GM12878 (cell line): Measurements from ENCODE around the gene NCAPD3. TPM values are rescaled to one million over a fixed set of nuclear protein-coding genes. Genes with fewer than 3 reads are reported as not detected.

ENCODE experiments used
- BACH1 ChIP-seq: fragments of 450-650 bp; IDR thresholded peaks from 2 replicates; pipeline ENCODE4 v1.6.1; 2017; ENCODE audit warnings: mild to moderate bottlenecking, borderline replicate concordance
- BMI1 ChIP-seq: fragments of 450-650 bp; IDR thresholded peaks from 2 replicates; pipeline ENCODE4 v1.6.1; 2016; ENCODE audit warnings: mild to moderate bottlenecking, moderate library complexity, borderline replicate concordance
- CHD1 ChIP-seq: IDR thresholded peaks from 2 replicates; pipeline ENCODE4 v1.6.1; 2012; ENCODE audit warnings: low read depth, low read length, improper control_type of control experiment
- JUNB ChIP-seq: IDR thresholded peaks from 2 replicates; pipeline ENCODE4 v1.6.1; 2016; ENCODE audit warnings: antibody characterized with exemption, mild to moderate bottlenecking
- LARP7 ChIP-seq: fragments of 450-650 bp; IDR thresholded peaks from 2 replicates; pipeline ENCODE4 v1.6.1; 2017; ENCODE audit warnings: mild to moderate bottlenecking
- MEF2A ChIP-seq: IDR thresholded peaks from 2 replicates; pipeline ENCODE4 v1.6.1; 2011; ENCODE audit warnings: low read depth, mild to moderate bottlenecking, low read length, moderate library complexity; ENCODE audit not compliant: insufficient read depth
- MTA2 ChIP-seq: fragments of 450-650 bp; IDR thresholded peaks from 2 replicates; pipeline ENCODE4 v1.6.1; 2016; ENCODE audit warnings: low read depth, mild to moderate bottlenecking, moderate library complexity
- NFYA ChIP-seq: IDR thresholded peaks from 2 replicates; pipeline ENCODE4 v1.6.1; 2011; ENCODE audit warnings: low read depth, mild to moderate bottlenecking, low read length, improper control_type of control experiment, borderline replicate concordance
- PAX5 ChIP-seq: IDR thresholded peaks from 2 replicates; pipeline ENCODE4 v1.6.1; 2011; ENCODE audit warnings: low read depth, low read length, borderline replicate concordance
- POLR2A ChIP-seq: IDR thresholded peaks from 2 replicates; pipeline ENCODE4 v1.6.1; 2011; ENCODE audit warnings: low read depth, mild to moderate bottlenecking, low read length
- POLR2AphosphoS5 ChIP-seq: IDR thresholded peaks from 2 replicates; pipeline ENCODE4 v1.6.1; 2011; ENCODE audit warnings: mild to moderate bottlenecking, low read length, inconsistent platforms
- SIX5 ChIP-seq: IDR thresholded peaks from 2 replicates; pipeline ENCODE4 v1.6.1; 2011; ENCODE audit warnings: mild to moderate bottlenecking, low read depth, low read length, moderate library complexity; ENCODE audit not compliant: severe bottlenecking
- SP1 ChIP-seq: IDR thresholded peaks from one replicate; pipeline ENCODE4 v1.6.1; 2011; ENCODE audit warnings: low read depth, low read length
- SREBF1 ChIP-seq: IDR thresholded peaks from 2 replicates; pipeline ENCODE4 v1.6.1; 2012; ENCODE audit warnings: mild to moderate bottlenecking, low read length
- SREBF2 ChIP-seq: IDR thresholded peaks from 2 replicates; pipeline ENCODE4 v1.6.1; 2012; ENCODE audit warnings: mild to moderate bottlenecking, low read length
- YY1 ChIP-seq: IDR thresholded peaks from 2 replicates; pipeline ENCODE4 v1.6.1; 2011; ENCODE audit warnings: low read depth, mild to moderate bottlenecking, low read length
- ZNF217 ChIP-seq: fragments of 450-650 bp; IDR thresholded peaks from 2 replicates; pipeline ENCODE4 v1.6.1; 2017; ENCODE audit warnings: antibody characterized with exemption, mild to moderate bottlenecking
- ZNF274 ChIP-seq: IDR thresholded peaks from one replicate; pipeline ENCODE4 v1.8.0; 2011; ENCODE audit not compliant: insufficient read length, insufficient read depth
- polyA plus RNA-seq, 11 experiments: library from polyadenylated mRNA; depleted of rRNA in 4 of 11; unstranded in 6 of 11; stranded (reverse) in 5 of 11; fragments of >200 nt; fragmentation: Nextera tagmentation in 4 of 11; fragmentation: Illumina TruSeq in 1 of 11; extraction: Ambion mirVana in 4 of 11; extraction: Trizol in 1 of 11; gene quantifications; 1 replicate in 1 of 11; 2 replicates in 10 of 11; pipeline versions ENCODE4 v1.2.1 to v1.2.3, GENCODE V29; 2011 to 2016; ENCODE audit warnings: inconsistent platforms in 2 of 11, missing spikeins in 2 of 11, low read depth in 1 of 11
- total RNA-seq, 4 experiments: library from RNA; depleted of rRNA in 3 of 4; stranded (reverse); fragments of >200 nt in 3 of 4; fragmentation: Illumina TruSeq in 1 of 4; extraction: Trizol in 1 of 4; gene quantifications; 2 replicates each; pipeline versions ENCODE4 v1.2.1 to v1.2.3, GENCODE V29; 2013 to 2021
- TF ChIP-seq, protein P1 (sequence below), 3 experiments: IDR thresholded peaks in 2 of 3; conservative IDR thresholded peaks in 1 of 3; 2 replicates each; pipeline ENCODE4 v1.5.1; 2011; ENCODE audit warnings: low read depth in 3 of 3, low read length in 3 of 3, mild to moderate bottlenecking in 3 of 3, control low read depth in 2 of 3, moderate library complexity in 2 of 3, inconsistent platforms in 1 of 3, mixed read lengths in 1 of 3; ENCODE audit not compliant: control insufficient read depth in 2 of 3, insufficient read depth in 1 of 3; ENCODE audit errors: extremely low read depth in 1 of 3
- TF ChIP-seq, protein P2 (sequence below): fragments of 450-650 bp; IDR thresholded peaks from 2 replicates; pipeline ENCODE4 v1.6.1; 2017; ENCODE audit warnings: mild to moderate bottlenecking
- TF ChIP-seq, protein P3 (sequence below): fragments of 150-350 bp; IDR thresholded peaks from 2 replicates; pipeline ENCODE4 v1.6.1; 2014; ENCODE audit warnings: mild to moderate bottlenecking, low read depth, low read length
- TF ChIP-seq, protein P4 (sequence below): IDR thresholded peaks from 2 replicates; pipeline ENCODE4 v1.6.1; 2012; ENCODE audit warnings: low read depth, low read length, improper control_type of control experiment
- TF ChIP-seq, protein P5 (sequence below): IDR thresholded peaks from 2 replicates; pipeline ENCODE4 v1.6.1; 2012; ENCODE audit warnings: low read length, inconsistent platforms

The NCAPD3 gene
- total and polyA plus RNA-seq, 10 of the 15 experiments (the other 5 are each of a cell fraction or from before 2014, with no cell fraction given), result 14.9 to 58.2 (median 48.2) TPM

DNA sequence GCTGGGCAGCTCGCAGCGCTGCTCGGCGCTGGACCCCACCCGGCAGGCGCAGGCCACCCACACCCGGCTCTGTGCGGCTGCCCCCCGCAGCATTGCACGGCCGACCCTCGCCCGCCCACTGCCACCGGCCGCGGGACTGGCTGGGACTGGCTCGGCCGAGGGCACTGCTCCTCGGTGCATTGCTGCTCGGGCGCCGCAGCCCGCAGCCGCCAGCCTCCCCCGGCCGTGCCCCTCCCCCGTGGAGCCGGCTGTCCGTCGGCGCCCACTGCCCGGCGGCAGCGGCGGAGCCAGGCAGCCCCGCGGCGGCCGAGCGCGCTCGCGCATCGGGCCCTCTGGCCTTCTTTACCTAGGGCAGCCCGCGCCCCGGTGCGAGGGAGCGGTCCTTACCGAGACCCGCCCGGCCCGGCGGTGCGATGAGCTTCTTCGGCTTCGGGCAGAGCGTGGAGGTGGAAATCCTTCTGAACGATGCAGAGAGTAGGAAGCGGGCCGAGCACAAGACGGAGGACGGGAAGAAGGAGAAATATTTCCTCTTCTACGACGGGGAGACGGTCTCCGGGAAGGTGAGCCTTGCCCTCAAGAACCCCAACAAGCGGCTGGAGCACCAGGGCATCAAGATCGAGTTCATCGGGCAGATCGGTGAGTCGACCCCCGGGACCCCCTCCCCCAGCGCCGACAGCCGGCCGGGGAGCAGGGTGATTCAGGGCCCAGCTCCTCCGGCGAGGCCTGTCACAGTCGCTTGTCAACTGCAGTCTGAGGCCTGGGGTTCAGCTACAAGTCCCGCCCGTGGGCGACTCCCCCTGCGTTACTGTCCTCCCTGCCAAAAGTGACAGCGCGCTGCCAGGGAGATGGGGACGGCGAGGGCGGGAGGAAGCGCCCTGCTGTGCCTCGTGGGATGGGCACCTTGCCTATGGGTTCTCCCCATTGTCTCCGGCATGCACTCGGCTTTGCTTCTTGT, 1.2 kb upstream of the NCAPD3 start (continued):
- TF ChIP-seq SP1, result no peak
- no peak for TF ChIP-seq JUNB
- TF ChIP-seq, protein P1, sequence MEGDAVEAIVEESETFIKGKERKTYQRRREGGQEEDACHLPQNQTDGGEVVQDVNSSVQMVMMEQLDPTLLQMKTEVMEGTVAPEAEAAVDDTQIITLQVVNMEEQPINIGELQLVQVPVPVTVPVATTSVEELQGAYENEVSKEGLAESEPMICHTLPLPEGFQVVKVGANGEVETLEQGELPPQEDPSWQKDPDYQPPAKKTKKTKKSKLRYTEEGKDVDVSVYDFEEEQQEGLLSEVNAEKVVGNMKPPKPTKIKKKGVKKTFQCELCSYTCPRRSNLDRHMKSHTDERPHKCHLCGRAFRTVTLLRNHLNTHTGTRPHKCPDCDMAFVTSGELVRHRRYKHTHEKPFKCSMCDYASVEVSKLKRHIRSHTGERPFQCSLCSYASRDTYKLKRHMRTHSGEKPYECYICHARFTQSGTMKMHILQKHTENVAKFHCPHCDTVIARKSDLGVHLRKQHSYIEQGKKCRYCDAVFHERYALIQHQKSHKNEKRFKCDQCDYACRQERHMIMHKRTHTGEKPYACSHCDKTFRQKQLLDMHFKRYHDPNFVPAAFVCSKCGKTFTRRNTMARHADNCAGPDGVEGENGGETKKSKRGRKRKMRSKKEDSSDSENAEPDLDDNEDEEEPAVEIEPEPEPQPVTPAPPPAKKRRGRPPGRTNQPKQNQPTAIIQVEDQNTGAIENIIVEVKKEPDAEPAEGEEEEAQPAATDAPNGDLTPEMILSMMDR (IDR thresholded peaks at IDR 0.05 in 2 of 3, conservative IDR thresholded peaks at IDR 0.05 in 1 of 3; ENCODE audit: control insufficient read depth in 2 of 3, extremely low read depth in 1 of 3, insufficient read depth in 1 of 3, low read depth in 3 of 3, low read length in 3 of 3), result no peak
- TF ChIP-seq LARP7, result peak; percentile 87
- TF ChIP-seq MTA2, result no peak
- TF ChIP-seq SREBF1, result no peak
- TF ChIP-seq CHD1, result no peak
- TF ChIP-seq SREBF2, result no peak
- TF ChIP-seq POLR2AphosphoS5, result no peak
- no peak for TF ChIP-seq ZNF274
- peak; percentile 18; the same call in 1 of the 2 replicates for TF ChIP-seq BACH1
- TF ChIP-seq POLR2A, result peak; percentile 50; the same call in 1 of the 2 replicates
- no peak for TF ChIP-seq BMI1
- no peak for TF ChIP-seq PAX5
- peak; percentile 46; the same call in 1 of the 2 replicates for TF ChIP-seq ZNF217
- TF ChIP-seq SIX5, result no peak
- TF ChIP-seq YY1, result no peak
- TF ChIP-seq, protein P2, sequence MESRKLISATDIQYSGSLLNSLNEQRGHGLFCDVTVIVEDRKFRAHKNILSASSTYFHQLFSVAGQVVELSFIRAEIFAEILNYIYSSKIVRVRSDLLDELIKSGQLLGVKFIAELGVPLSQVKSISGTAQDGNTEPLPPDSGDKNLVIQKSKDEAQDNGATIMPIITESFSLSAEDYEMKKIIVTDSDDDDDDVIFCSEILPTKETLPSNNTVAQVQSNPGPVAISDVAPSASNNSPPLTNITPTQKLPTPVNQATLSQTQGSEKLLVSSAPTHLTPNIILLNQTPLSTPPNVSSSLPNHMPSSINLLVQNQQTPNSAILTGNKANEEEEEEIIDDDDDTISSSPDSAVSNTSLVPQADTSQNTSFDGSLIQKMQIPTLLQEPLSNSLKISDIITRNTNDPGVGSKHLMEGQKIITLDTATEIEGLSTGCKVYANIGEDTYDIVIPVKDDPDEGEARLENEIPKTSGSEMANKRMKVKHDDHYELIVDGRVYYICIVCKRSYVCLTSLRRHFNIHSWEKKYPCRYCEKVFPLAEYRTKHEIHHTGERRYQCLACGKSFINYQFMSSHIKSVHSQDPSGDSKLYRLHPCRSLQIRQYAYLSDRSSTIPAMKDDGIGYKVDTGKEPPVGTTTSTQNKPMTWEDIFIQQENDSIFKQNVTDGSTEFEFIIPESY, result no peak
- no peak for TF ChIP-seq NFYA
- TF ChIP-seq, protein P3, sequence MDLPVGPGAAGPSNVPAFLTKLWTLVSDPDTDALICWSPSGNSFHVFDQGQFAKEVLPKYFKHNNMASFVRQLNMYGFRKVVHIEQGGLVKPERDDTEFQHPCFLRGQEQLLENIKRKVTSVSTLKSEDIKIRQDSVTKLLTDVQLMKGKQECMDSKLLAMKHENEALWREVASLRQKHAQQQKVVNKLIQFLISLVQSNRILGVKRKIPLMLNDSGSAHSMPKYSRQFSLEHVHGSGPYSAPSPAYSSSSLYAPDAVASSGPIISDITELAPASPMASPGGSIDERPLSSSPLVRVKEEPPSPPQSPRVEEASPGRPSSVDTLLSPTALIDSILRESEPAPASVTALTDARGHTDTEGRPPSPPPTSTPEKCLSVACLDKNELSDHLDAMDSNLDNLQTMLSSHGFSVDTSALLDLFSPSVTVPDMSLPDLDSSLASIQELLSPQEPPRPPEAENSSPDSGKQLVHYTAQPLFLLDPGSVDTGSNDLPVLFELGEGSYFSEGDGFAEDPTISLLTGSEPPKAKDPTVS, result no peak
- TF ChIP-seq, protein P4, sequence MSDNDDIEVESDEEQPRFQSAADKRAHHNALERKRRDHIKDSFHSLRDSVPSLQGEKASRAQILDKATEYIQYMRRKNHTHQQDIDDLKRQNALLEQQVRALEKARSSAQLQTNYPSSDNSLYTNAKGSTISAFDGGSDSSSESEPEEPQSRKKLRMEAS, result no peak; the same call in 1 of the 2 replicates
- TF ChIP-seq, protein P5, sequence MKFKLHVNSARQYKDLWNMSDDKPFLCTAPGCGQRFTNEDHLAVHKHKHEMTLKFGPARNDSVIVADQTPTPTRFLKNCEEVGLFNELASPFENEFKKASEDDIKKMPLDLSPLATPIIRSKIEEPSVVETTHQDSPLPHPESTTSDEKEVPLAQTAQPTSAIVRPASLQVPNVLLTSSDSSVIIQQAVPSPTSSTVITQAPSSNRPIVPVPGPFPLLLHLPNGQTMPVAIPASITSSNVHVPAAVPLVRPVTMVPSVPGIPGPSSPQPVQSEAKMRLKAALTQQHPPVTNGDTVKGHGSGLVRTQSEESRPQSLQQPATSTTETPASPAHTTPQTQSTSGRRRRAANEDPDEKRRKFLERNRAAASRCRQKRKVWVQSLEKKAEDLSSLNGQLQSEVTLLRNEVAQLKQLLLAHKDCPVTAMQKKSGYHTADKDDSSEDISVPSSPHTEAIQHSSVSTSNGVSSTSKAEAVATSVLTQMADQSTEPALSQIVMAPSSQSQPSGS, result no peak
- TF ChIP-seq MEF2A, result no peak
